HEK293 (cell line): ENCODE results near the gene CPTP.

Source experiments
- CTCF ChIP-seq: fragments of 450-650 bp; formaldehyde crosslinking; IDR thresholded peaks from 2 replicates; pipeline ENCODE4 v1.5.1; 2016; ENCODE audit warnings: missing biosample characterization, missing genetic modification characterization
- ZBTB11 ChIP-seq: fragments of 450-650 bp; formaldehyde crosslinking; conservative IDR thresholded peaks from 2 replicates; pipeline ENCODE4 v1.5.1; 2016; ENCODE audit warnings: low read depth, missing biosample characterization, missing genetic modification characterization
- ZNF24 ChIP-seq: fragments of 450-650 bp; formaldehyde crosslinking; IDR thresholded peaks from 2 replicates; pipeline ENCODE4 v1.5.1; 2016; ENCODE audit warnings: missing biosample characterization, missing genetic modification characterization
- ZNF274 ChIP-seq, 2 experiments: fragments of 200-500 bp in 1 of 2; fragments of 450-650 bp in 1 of 2; sonication (Bioruptor generic) in 1 of 2; formaldehyde crosslinking in 1 of 2; IDR thresholded peaks; 2 replicates each; pipeline versions ENCODE4 v1.5.1 to v1.6.1; 2014 to 2016; ENCODE audit warnings: borderline replicate concordance in 1 of 2, inconsistent platforms in 1 of 2, low read length in 1 of 2, missing biosample characterization in 1 of 2, missing genetic modification characterization in 1 of 2
- ZNF341 ChIP-seq: fragments of 450-650 bp; formaldehyde crosslinking; IDR thresholded peaks from 2 replicates; pipeline ENCODE4; 2016; ENCODE audit warnings: low read depth, missing biosample characterization, missing genetic modification characterization
- ZNF350 ChIP-seq: fragments of 450-650 bp; formaldehyde crosslinking; IDR thresholded peaks from 2 replicates; pipeline ENCODE4 v1.5.0; 2017; ENCODE audit warnings: missing biosample characterization, mild to moderate bottlenecking, missing genetic modification characterization
- ZNF514 ChIP-seq: fragments of 450-650 bp; formaldehyde crosslinking; IDR thresholded peaks from 2 replicates; pipeline ENCODE4 v1.5.1; 2016; ENCODE audit warnings: missing biosample characterization, missing genetic modification characterization
- ZNF658 ChIP-seq: fragments of 450-650 bp; formaldehyde crosslinking; IDR thresholded peaks from 2 replicates; pipeline ENCODE4; 2016; ENCODE audit warnings: missing biosample characterization, missing genetic modification characterization

- TF ChIP-seq ZNF350 = no peak
- no peak for TF ChIP-seq CTCF
- no peak for TF ChIP-seq ZBTB11 (tag by site-specific recombination)
- no peak for TF ChIP-seq ZNF24
- no peak for TF ChIP-seq ZNF514
- no peak for TF ChIP-seq ZNF341
- TF ChIP-seq ZNF658 (tag by site-specific recombination) = no peak
- TF ChIP-seq ZNF274 (IDR thresholded peaks at IDR 0.05; ENCODE audit: low read length) = no peak
- no peak for TF ChIP-seq ZNF274 (tag by site-specific recombination; IDR thresholded peaks at IDR 0.05; ENCODE audit: borderline replicate concordance)
Measured at GRCh38 chr1:1373815-1374588, 49.4 kb downstream of the CPTP start.
